Keratinocyte (primary cell): Measurements from ENCODE around the gene TEAD3.

ENCODE experiments used
- CTCF ChIP-seq, 3 experiments: IDR thresholded peaks in 1 of 3; conservative IDR thresholded peaks in 1 of 3; optimal IDR thresholded peaks in 1 of 3; 2 replicates in 2 of 3; 3 replicates in 1 of 3; pipeline versions ENCODE3 to v1.5.1; 2011; ENCODE audit warnings: low read length in 3 of 3, mild to moderate bottlenecking in 3 of 3, moderate library complexity in 2 of 3, control low read depth in 1 of 3, inconsistent platforms in 1 of 3; ENCODE audit not compliant: insufficient read depth in 2 of 3; ENCODE audit errors: extremely low read depth in 1 of 3
- EZH2 ChIP-seq: IDR thresholded peaks from one replicate; pipeline ENCODE4 v1.6.1; 2012; ENCODE audit warnings: inconsistent platforms, mild to moderate bottlenecking, low read length, moderate library complexity

GRCh38 chr6:35516712-35517111 is 19.8 kb upstream of the TEAD3 start:
- TF ChIP-seq CTCF (optimal IDR thresholded peaks at IDR 0.05 in 1 of 3, IDR thresholded peaks at IDR 0.05 in 1 of 3, conservative IDR thresholded peaks at IDR 0.05 in 1 of 3; ENCODE audit: extremely low read depth in 1 of 3, insufficient read depth in 2 of 3, low read length in 3 of 3) (no peak), EZH2 (no peak)
